ENCODE data around the gene CPXM1.

Gene CPXM1

GRCh38 chr20:2804041-2804828, 3.8 kb upstream of the CPXM1 start:
- no peak for DNase-seq (ENCODE audit: extremely low read depth in 1 of 2, low read depth in 1 of 2)

DNA sequence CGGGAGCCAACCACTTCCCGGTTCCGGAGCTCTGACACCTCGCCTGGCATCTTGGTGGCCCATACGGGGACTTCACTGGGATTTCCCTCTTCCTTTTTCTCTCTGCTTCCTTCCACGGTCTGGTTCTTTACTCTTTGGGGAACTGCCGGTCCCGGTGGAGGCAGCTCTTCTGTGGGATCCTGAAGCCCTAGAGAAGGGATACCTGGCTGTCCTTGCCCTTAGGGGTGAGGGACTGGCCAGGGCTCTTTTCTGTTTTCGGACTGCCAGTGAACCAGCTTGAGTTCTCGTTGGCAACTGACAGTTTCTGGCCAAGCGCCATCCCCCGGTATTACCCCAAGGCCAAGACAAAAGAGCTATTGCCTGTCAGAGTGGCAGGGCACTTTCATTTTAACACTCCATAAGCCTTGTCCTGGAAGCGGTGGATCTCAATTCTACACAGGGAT, 880 bp upstream of the CPXM1 start:
- DNase-seq (ENCODE audit: extremely low read depth in 1 of 2, low read depth in 1 of 2), result no peak

GRCh38 chr20:2799688-2800520, 523 bp downstream of the CPXM1 start:
- no peak for DNase-seq (ENCODE audit: extremely low read depth in 1 of 2, low read depth in 1 of 2)

DNA sequence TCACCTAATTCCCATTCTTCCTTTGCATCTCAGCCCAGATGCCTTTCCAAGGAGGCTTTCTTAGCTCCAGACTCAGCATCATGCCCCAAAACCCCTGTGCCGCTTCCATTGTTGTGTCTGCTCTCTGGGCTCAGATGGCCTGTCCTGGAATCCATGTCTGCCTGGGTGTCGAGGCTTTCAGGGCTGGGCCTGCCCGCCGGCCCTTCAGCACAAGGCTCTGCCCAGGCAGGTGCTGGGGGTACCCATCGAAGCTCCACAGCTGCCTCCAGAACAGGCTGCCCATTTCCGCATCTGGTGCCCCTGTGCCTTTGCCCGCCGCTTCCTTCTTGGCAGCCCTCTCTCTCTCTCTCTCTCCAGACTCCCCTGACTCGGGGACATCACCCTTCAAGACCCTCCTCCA, 1.2 kb downstream of the CPXM1 start:
- no peak for DNase-seq (ENCODE audit: extremely low read depth in 1 of 2, low read depth in 1 of 2)

- no peak for DNase-seq (ENCODE audit: extremely low read depth in 1 of 2, low read depth in 1 of 2)
These were observed 1.6 kb downstream of the CPXM1 start for GRCh38 chr20:2798814-2799213.

GRCh38 chr20:2798095-2798805, 2.2 kb downstream of the CPXM1 start:
- no peak for DNase-seq (ENCODE audit: extremely low read depth in 1 of 2, low read depth in 1 of 2)

DNA sequence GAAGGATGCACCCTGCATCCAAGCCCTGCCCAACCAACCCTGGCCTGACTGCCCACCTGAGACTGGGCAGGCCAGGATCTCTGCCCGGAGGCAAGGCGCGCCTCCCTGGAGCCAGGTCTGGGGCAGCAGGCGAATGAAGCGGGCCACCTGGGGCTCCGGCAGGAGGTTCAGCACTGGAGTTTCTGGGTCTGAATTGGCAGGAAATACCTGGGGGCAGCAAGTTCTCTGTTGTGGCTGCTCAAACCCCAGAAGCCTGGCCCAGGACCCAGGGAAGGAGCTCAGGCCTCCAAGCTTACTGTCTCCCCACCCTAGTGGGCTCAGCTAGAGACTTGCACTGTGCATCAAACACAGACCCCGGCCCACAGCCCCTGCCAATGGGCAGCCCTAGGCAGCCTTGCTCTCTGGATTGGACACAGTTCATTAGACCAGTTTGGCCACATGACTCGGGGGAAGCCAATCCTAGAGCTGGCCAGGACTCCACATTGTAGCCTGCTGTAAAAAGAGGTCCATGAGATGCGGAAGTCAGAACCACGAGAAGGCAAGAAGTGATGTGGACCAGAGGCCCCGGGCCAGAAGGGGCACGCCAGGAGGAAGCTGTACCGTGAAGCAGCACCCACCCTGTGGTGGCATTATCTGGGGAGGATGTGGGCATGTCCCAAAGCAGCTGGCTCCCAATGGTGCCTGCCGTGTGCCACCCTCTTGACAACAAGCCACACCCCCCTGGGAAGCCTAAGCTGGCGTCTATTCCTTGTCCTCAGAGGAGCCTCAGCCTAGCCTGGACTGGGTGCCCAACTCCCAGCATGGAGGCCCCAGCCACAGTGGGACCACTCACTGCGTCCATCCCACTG, 3.1 kb downstream of the CPXM1 start:
- no peak for DNase-seq (ENCODE audit: extremely low read depth in 1 of 2, low read depth in 1 of 2)

DNA sequence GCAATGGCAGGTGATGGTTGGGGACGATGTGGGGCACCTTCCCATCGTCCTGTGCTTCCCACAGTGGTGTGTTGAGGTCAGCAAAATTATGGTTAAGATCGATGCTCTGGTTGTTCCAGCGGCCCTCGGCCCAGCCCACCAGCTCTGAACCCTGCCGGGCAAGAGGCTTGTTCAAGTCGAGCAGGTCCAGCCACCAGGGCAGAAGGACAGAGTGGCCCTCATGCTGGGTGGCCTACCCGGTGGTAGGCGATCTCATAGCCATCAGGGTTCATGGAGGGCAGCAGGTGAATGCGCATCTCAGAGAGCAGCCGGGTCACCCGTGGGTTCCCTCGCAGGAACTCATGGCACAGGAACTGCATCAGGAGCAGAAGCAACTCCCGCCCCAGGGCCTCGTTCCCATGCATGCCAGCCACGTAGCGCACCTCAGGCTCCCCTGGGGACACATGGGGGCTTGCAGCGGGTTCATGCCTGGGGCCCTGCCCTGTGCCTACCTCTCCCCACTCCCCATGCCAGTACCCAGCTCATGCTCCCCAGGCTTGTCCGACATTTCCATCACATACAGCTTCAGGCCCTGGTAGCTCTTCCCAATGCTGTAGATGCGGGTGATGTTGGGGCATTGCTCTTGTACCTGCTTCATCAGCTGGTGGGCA, 4.3 kb downstream of the CPXM1 start:
- DNase-seq (ENCODE audit: extremely low read depth in 1 of 2, low read depth in 1 of 2), result no peak

DNA sequence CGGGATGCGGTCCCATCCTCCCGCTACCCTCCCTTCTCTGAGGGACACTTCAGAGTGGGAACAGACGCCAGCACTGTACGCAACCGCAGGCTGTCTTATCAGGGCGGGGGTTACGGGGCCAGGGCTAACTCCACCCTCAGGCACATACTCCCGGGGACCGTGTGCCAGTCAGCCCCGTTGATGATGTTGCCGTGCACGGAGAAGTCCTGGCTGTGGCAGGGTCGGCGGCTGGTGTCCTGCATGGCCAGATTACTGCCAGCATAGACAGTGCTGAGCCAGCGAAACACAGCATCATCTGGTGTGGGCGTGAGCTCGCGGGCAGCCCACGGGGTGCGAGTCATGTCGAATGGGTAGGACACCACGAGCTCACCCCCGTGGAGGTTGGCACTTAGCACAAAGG, 5.0 kb downstream of the CPXM1 start:
- DNase-seq (ENCODE audit: extremely low read depth in 1 of 2, low read depth in 1 of 2), result no peak

DNA sequence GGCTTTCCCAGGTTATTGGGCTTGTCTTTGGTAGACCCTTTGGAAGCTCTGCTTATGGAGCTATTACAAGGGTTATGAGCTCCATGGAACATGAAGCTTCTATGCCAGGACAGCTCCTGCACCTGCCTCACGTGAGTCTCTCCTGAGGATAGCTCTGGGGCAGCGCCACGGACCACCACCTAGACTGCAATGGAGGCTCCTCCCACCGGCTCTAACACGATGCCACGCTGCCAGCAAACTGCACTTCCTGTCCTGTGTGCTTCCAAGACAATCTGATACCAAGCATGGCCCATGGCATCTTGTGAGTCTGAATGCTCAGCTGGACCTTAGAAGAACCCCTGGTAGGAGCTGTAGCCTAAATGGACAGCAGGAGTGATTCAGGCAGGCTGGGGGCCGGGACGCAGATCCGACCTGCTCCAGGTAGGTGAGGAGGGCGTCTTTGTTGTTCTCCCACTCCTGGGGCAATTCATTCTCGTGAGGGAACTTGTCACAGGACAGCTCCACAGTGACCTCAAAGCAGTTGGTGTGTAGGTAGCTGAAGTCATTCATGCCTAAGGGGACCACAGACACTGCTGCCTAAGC, 5.5 kb downstream of the CPXM1 start:
- DNase-seq (ENCODE audit: extremely low read depth in 1 of 2, low read depth in 1 of 2), result no peak

DNA sequence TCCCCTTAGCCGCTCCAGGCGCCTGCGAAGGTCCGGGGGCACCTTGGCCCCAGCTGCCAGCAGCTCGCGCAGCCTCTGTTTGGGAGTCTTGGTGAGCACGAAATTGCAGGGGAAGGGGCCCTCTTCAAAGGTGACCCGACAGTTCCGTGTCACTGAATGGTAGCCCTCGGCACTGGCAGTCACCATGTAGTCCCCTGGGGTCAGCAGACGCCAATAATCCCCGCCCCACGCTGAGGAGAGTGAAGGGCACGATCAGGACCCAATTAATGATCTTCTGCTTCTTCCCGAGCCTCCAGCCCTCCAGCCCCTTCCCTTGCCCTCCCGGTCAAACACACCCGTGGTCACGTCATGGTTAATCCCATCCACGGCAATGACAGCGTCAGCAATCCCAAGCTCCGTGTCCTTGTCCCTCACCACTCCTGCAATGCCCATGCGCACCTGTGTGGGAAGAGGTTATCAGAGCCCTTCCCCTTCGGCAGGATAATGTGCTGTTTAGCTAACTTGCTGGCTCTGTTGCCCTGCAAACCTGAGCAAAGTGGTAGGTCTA, 6.2 kb downstream of the CPXM1 start:
- DNase-seq (ENCODE audit: extremely low read depth in 1 of 2, low read depth in 1 of 2), result no peak

DNA sequence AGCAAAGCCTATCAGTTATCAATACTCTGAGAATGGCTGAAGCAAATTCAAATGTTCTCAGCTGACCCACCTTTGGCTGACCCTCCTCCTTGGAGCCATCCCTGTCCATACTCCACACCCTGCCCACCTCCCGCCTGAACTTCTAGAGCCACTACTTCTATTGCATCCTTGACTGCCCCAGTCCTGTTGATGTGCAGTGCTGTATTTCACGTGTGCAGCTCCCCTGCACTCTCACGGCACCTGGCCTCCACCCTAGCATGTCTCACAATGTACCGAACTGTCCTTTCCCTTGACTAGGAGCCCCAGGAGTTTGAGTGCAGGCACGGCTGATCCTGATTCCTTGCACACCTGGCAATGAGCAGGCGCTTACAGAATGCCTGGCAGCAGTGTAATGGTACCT, 7.0 kb downstream of the CPXM1 start:
- no peak for DNase-seq (ENCODE audit: extremely low read depth in 1 of 2, low read depth in 1 of 2)

GRCh38 chr20:2783908-2784566, 16.4 kb downstream of the CPXM1 start:
- no peak for DNase-seq (ENCODE audit: extremely low read depth in 1 of 2, low read depth in 1 of 2)

GRCh38 chr20:2780948-2781347, 19.5 kb downstream of the CPXM1 start:
- no peak for DNase-seq (ENCODE audit: extremely low read depth in 1 of 2, low read depth in 1 of 2)

DNA sequence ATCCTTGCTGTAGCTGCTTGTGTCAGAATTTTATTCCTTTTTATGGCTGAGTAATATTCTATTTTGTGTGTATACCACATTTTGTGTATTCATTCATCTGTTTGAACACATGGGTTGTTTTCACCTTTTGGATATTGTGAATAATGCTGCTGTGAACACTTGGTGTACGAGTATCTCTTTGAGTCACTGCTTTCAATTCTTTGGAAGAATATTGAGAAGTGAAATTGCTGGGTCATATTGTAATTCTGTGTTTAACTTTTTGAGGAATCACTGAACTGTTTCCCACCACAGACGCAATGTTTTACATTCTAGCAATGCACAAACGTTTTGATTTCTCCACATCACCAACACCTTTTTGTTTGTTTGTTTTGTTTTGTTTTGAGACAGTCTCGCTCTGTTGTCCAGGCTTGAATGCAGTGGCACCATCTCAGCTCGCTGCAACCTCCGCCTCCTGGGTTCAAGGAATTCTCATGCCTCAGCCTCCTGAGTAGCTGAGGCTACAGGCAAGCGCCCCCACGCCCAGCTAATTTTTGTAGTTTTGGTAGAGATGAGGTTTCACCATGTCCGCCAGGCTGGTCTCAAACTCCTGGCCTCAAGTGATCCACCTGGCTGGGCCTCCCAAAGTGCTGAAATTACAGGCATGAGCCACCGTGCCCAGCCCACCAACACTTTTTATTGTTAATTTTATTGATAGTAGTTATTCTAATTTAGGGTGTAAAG, 21.7 kb downstream of the CPXM1 start:
- DNase-seq (ENCODE audit: extremely low read depth in 1 of 2, low read depth in 1 of 2), result no peak

DNA sequence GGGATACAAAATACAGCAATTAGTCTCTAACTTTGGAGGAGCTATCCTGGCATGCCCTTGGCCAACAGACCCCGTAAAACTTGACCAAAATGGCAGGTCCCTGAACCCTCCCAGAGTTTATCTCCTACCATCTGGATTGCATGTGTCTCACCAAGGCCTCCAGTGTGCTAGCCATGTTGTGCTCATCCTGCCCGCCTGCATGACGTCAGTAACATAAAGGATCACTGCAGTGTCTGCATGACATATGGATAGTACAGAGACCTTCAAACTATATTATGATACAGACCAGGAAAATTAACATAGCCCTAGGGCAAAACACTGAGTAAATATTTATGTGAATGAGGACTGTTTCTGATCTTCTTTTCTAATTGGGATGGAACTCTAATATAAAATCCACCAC, 25.3 kb downstream of the CPXM1 start:
- no peak for DNase-seq (ENCODE audit: extremely low read depth in 1 of 2, low read depth in 1 of 2)

DNA sequence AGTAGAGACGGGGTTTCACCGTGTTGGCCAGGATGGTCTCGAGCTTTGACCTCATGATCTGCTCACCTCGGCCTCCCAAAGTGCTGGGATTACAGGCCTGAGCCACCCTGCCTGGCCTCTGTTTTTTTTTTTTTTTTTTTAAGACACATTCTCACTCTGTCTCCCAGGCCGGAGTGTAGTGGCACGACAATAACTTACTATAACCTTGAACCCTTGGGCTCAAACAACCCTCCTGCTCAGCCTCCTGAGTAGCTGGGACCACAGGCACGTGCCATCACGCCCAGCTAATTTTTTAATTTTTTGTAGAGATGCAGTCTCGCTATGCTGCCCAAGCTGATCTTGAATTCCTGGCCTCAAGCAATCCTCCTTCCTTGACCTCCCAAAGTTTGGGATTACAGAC, 26.6 kb downstream of the CPXM1 start:
- no peak for DNase-seq (ENCODE audit: extremely low read depth in 1 of 2, low read depth in 1 of 2)

DNA sequence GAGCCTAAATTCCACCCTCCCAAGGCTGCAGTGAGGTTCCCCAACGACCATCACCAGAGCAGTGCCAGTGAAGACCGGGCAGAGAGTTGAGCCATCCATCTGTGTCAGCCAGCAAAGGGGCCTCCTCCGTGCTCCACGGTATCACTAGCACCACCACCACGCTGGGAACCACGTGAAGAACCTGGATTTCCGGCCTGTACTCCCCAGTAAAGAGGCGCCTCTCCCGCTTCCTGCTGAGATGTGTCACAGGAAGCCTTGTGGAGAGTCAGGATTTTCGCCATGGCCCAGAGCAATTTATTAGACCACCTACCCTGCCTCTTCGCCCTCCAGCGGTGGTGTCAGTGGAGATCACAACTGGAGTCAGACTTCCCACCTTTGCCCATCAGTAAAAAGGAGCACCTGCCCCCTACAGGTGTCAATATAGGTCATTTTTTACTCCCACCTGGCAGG, 28.8 kb downstream of the CPXM1 start:
- no peak for DNase-seq (ENCODE audit: extremely low read depth in 1 of 2, low read depth in 1 of 2)

Measured in activated CD8-positive, alpha-beta memory T cell treated with anti-CD3 and anti-CD28 coated beads for 1 hour (primary cell).